Thoracic aorta (tissue), 2 donors: ENCODE data around the gene SERPINE2. TPM values are rescaled to one million over a fixed set of nuclear protein-coding genes. Genes with fewer than 3 reads are reported as not detected.

Experiments used
- ATAC-seq: fragments of 150-250 bp; one replicate; pipeline ENCODE4 v1.8.0; 2017; ENCODE audit warnings: low read depth; ENCODE audit not compliant: insufficient number of reproducible peaks, low FRiP score
- DNase-seq: peaks from one replicate; pipeline ENCODE4 v3.0.0-alpha.2; 2020; ENCODE audit warnings: low spot score
- H3K27ac ChIP-seq, 2 donors: fragments of 200-600 bp; sonication (generic); 1 replicate in 1 of 2; 2 replicates in 1 of 2; pipeline ENCODE4 v1.5.1; 2016; ENCODE audit warnings: mild to moderate bottlenecking in 2 of 2, moderate library complexity in 2 of 2
- H3K27me3 ChIP-seq: fragments of 200-600 bp; sonication (generic); replicated peaks from 2 replicates; pipeline ENCODE4 v1.6.0; 2016; ENCODE audit warnings: mild to moderate bottlenecking; ENCODE audit not compliant: insufficient read depth
- H3K36me3 ChIP-seq: fragments of 200-600 bp; sonication (generic); one replicate; pipeline ENCODE4 v1.5.1; 2016
- H3K4me1 ChIP-seq, 2 donors: fragments of 200-600 bp; sonication (generic); 1 replicate in 1 of 2; 2 replicates in 1 of 2; pipeline versions ENCODE4 v1.5.1 to v1.6.0; 2016; ENCODE audit warnings: low read depth in 2 of 2, mild to moderate bottlenecking in 1 of 2; ENCODE audit not compliant: control insufficient read depth in 1 of 2
- H3K4me3 ChIP-seq: fragments of 200-600 bp; sonication (generic); 2 replicates; pipeline ENCODE4 v1.5.1; 2016; ENCODE audit warnings: mild to moderate bottlenecking
- H3K9me3 ChIP-seq: fragments of 200-600 bp; sonication (generic); 2 replicates; pipeline ENCODE4 v1.5.1; 2016
- total RNA-seq, 2 donors: library from RNA; depleted of rRNA; stranded (reverse); fragments of >200 nt; gene quantifications; one replicate each; pipeline versions ENCODE4 v1.1.0 to v1.2.3, GENCODE V29; 2016
- TF ChIP-seq, protein P1 (sequence below): fragments of 200-600 bp; sonication (generic); IDR thresholded peaks from one replicate; pipeline ENCODE4 v1.5.1; 2019; ENCODE audit warnings: antibody characterized with exemption

The SERPINE2 gene, protein sequence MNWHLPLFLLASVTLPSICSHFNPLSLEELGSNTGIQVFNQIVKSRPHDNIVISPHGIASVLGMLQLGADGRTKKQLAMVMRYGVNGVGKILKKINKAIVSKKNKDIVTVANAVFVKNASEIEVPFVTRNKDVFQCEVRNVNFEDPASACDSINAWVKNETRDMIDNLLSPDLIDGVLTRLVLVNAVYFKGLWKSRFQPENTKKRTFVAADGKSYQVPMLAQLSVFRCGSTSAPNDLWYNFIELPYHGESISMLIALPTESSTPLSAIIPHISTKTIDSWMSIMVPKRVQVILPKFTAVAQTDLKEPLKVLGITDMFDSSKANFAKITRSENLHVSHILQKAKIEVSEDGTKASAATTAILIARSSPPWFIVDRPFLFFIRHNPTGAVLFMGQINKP
- 10 to 100 TPM; 29.0 to 47.3 TPM for total RNA-seq

DNA sequence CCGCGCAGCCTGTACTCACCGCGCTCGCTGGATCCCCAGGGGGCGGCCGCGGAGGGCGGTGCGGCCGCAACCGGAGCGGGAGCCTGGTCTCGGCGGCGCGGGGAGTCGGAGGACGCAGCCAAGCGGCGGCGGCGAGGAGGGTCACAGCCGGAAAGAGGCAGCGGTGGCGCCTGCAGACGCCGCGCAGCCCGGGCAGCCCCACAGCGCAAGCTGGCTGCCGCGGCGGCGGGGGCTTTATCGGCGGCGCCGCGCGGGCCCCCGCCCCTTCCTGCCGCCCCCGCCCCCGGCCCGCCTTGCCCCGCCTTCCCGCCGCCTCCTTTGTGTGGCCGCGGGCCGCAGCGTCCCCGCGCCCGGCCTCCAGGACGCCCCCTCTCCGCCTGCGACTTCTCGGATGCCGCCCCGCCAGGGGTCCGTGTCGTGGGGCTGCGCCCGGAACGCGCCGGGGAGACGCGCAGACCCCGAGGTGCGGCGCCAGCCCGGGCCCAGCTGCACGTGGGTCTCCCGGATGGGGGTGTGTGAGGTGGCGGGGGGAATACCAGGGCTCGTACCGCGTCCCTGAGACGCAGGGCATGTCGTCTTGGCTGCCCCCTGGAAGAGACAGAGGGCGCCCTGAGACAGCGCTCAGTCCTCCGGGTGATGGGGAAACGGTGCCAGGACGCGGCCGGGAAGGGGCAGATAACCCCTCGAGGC lies at the start of gene SERPINE2:
SERPINE2 (minus strand) TSS at position 207 of the 690 bp plus-strand sequence. CDS start 37,386 bp downstream, outside the sequence.
- peaks cover 5% of the 10 kb centered on the region for H3K27me3 ChIP-seq
- ATAC-seq (no peak), DNase-seq (no peak)
- H3K4me1 ChIP-seq = peaks cover 0 to 9% of the 10 kb centered on the region in 2 donors
- TF ChIP-seq, protein P1, sequence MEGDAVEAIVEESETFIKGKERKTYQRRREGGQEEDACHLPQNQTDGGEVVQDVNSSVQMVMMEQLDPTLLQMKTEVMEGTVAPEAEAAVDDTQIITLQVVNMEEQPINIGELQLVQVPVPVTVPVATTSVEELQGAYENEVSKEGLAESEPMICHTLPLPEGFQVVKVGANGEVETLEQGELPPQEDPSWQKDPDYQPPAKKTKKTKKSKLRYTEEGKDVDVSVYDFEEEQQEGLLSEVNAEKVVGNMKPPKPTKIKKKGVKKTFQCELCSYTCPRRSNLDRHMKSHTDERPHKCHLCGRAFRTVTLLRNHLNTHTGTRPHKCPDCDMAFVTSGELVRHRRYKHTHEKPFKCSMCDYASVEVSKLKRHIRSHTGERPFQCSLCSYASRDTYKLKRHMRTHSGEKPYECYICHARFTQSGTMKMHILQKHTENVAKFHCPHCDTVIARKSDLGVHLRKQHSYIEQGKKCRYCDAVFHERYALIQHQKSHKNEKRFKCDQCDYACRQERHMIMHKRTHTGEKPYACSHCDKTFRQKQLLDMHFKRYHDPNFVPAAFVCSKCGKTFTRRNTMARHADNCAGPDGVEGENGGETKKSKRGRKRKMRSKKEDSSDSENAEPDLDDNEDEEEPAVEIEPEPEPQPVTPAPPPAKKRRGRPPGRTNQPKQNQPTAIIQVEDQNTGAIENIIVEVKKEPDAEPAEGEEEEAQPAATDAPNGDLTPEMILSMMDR = no peak
- no peaks in the 10 kb centered on the region for H3K9me3 ChIP-seq
- no peaks in the 10 kb centered on the region for H3K36me3 ChIP-seq
- no peak within 1 kb of the TSS for H3K27ac ChIP-seq
- peak within 1 kb of the TSS; percentile 78 for H3K4me3 ChIP-seq

DNA sequence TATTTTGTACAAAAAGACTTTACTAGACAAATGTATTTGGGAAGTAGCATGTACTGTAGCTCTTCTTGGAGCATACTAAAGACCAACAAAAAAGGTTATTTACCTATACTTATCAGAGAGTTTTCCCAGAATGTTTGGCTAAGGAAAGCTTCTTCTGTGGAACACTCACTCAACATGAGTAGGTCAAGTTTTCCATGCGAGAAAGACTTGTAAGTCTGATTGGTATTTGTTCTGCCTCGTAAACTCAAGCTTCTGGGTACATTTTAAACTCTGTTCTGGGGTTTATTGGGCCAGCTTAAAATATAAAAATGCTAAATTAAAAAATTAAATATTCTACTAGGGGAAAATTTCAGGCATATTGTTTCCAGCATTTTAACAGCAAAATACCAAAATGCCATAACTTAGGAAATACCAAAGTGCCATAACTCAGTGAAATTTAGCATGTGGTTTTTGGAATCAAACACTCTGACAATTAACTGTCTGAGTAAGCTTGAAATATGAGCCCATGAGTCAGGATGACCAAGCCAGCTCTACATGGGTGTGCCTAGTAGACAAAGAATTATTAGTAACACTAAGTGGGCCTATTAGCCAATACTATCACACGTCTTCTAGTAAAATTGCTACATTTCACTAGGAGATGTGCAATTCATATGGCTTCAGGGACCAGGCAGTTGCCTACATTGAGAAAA lies 47.3 kb upstream of the SERPINE2 start:
- Histone ChIP-seq H3K4me1 (no peaks in the 10 kb centered on the region), H3K36me3 (no peaks in the 10 kb centered on the region), H3K4me3 (no peak overlapping the region), H3K9me3 (no peaks in the 10 kb centered on the region), H3K27me3 (no peaks in the 10 kb centered on the region), H3K27ac (no peak overlapping the region)
- ATAC-seq = no peak
- no peak for DNase-seq
- TF ChIP-seq, protein P1 = no peak

DNA sequence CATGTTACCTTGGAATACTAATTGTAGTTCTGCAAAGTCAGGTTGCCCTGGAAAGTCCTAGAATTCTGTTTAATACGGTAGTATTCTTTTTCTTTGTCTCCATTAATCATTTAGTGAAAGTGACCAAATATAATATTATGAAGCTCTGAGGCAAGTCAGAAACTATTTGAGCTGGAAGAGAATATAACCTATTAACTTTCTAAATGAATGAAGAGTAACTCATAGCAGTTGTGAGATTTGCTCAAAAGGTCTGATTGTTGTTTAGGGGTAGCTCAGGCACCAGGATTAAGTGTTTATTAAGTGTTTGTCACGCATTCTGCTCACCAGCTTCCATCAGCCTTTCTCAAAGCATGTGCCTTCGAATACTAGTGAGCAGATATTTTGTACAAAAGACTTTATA lies 46.7 kb upstream of the SERPINE2 start:
- Histone ChIP-seq H3K27ac (no peak overlapping the region), H3K9me3 (no peaks in the 10 kb centered on the region), H3K4me1 (no peaks in the 10 kb centered on the region)

DNA sequence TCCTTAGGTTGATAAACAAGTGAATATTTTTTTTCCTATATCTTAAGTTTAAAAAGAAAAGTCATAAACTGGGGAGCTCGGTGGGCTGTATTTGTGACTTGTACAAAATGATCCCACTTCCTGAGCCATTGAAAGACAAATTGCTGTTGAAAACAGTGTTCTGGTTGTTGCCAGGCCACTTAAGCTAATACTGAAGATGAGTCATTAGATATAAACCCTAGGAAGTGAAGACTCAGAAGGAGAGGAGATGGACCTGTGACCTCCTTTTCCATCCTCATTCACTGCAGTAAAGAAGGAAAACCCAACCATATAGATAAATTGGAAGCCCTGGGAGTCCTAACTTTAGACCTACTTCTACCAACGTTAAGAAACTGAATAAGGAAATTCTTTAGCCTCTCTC lies 46.2 kb upstream of the SERPINE2 start:
- DNase-seq (no peak), ATAC-seq (no peak)
- TF ChIP-seq, protein P1 = no peak
- H3K36me3 ChIP-seq = no peaks in the 10 kb centered on the region
- no peak overlapping the region for H3K4me3 ChIP-seq
- no peaks in the 10 kb centered on the region for H3K9me3 ChIP-seq
- no peaks in the 10 kb centered on the region for H3K27me3 ChIP-seq
- no peaks in the 10 kb centered on the region for H3K4me1 ChIP-seq
- H3K27ac ChIP-seq = no peak overlapping the region

More for the DNA sequence above, 46.7 kb upstream of the SERPINE2 start:
- H3K36me3 ChIP-seq = no peaks in the 10 kb centered on the region
- TF ChIP-seq, protein P1 = no peak
- no peaks in the 10 kb centered on the region for H3K27me3 ChIP-seq
- ATAC-seq (no peak), DNase-seq (no peak)
- H3K4me3 ChIP-seq = no peak overlapping the region
